NCI-H2171 (cell line): ENCODE data around the gene ISL2.

ENCODE experiments used
- DNase-seq: peaks from one replicate; lab custom pipeline; 2025; lab: John Stamatoyannopoulos, UW

The ISL2 gene

DNA sequence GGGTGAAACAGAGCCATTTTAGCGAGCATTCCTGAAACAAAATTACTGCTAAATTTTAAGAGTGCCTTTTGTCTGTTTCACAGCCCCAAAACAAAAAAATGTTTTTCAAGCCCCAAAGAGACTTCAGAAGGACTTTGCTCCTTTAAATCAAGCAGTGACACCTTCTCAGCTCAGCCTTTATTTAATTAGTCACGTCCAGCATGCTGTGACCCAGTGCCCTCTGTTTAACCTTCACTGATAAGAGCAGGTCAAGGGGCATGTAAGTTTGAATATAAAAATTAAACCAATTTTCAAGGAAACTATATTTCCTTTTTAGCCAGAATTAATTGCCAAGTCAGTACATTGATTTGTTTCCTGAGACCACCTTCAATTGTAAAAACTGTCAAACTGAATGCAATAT, 40.6 kb downstream of the ISL2 start:
- no peak for DNase-seq

DNA sequence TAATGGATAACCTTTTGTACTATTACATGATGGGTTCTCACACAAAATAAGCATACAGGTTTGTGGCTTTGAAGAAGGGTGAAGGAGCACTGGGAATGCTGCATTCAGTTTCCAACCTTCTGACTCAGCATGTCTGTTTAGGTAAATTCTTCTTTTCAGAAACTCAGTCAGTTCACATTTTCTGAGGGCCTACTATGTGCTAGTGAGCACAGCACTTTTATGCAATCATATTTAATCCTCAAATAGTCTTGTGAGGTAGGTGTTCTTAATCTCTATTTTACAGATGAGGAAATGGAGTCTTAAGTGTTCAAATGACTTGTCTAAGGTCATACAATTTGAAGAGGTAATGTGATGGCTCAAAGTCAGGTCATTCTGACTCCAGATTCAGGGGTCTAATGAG, 41.2 kb downstream of the ISL2 start:
- no peak for DNase-seq

DNA sequence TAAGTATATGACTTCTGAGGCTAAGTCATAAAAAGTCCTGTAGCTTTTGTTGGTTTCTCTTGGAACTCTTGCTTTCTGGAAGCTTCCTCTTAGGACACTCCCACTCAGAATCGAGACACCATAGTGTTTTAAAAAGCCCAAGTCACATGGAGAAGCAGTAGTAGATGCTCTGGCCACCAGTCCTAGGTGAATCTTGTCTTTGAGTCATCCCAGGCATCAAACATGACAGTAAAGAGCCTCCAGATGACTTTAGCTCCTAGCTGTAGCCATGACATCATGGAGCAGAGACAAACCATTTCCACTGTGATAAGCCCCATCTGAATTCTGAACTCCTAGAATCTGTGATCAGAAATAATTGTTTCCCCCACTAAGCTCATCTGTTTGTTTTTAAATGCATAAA, 42.1 kb downstream of the ISL2 start:
- DNase-seq: no peak

DNA sequence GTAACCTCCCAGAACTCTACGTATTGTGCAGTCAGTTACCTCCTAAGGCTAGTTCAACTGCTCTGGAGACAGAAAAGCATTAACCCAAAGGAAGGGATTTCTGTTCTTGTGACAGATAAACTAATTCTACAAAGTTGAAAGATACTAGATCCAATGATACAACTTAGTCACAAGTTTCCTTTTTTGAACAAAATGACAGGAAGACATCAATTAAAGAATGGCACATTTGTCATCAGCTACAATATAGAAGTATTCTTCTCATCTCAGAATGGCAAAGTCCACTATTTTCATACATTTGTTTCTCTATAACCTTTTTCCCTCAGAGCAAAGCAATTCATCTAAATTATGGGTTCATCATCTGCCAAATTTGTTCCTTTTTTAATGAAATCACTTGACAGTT, 43.7 kb downstream of the ISL2 start:
- no peak for DNase-seq

DNA sequence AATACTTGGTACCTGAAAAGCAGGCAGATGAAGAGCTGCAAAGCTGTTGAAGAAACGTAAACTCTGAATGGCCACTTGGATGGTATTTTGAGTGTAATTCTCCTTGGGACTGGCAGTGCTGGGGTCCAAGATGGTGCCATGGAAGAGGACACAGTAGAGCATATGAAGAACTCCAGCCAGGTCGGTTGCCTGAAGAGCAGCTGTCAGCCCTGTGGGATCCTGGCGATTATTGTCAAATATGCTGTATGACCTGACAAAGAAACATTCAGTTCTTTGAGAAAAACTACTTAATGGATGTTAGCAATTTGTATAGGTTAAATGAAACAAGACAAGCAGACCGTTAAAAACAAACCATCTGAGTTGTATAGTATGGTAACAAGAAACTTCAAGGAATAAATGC, 44.8 kb downstream of the ISL2 start:
- no peak for DNase-seq

DNA sequence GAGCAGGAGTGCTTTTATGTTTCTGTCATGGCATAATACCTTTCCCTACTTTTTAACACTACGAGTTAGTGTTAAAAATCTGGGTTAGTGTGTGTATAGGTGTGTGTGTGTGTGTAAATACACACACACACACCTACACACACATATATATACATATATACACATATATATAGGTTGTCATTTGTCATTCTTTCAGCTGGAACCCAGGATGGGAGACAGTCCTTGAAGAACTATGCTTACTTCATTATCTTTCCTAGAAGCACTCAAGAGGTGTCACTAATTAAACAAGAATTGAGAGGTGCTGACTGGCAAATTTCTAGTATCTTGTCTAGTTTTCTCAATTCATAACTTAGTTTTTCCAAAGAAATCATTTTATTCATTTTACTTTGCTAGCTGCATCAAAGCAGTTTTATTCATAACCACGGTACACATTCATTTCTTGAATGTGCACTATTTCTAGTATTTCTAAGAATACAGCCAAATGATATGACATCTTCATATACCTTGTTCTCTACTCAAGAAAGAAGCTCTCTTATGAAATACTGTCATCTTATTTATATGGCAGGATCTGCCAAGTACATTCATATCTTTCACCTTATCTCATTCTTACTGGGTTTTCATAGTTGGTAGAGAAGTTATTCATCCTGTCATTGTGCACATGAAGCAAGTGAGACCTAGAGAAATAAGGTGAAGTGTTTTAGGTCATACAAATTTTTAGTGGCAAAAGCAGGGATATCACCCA, 46.6 kb downstream of the ISL2 start:
- DNase-seq: no peak

DNA sequence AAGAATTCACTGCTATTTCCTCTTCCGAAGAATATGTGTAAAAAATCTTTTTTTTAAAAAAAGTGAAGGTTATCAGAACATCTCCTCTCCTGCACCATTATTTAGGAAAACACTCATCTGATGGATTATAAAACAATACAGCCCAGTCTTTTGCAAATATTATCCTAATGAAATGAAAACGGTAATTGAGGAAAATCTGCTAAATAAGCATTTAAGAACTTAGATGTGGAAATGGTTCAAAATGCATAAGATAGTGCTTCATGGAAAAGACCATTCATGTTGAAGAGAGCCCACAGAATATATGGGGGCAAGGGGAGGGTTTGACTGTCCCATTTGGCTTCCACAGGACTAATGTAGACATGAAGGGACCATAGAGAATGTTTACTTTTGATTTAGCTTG, 47.8 kb downstream of the ISL2 start:
- DNase-seq: no peak

DNA sequence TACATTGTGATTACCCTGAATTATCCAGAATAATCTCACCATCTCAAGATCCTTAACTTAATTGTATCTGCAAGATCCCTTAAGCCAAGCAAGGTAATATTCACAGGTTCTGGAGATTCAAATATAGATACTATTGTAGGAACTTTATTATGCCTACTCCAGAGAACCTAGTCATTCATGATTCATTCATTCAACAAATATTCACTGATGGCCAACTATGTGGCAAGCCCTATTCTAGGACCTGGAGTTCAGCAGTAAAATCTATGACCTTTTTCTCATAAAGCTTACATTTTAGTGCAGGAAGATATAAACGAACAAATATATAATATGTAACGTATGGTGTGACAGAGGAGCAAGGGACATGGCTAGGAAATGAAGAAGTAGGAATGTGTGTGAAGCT, 49.6 kb downstream of the ISL2 start:
- DNase-seq: no peak

DNA sequence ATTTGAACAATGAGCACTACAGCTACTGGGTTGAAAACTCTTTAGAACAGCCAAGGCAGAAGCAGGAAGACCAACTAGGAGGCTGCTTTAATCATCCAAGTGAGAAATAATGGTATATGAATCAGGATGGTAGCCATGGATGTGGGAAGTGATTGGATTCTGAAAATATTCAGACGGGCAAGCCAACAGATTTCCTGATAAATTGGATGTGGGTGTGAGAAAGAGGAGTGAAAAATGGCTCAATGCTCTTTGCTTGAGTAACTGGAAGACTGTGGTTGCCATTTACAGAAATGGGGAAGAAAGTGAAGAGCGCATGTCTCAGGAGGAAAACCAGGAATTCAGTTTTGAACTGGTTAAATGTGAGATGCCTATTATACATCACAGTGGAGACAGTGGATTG, 50.4 kb downstream of the ISL2 start:
- no peak for DNase-seq

DNA sequence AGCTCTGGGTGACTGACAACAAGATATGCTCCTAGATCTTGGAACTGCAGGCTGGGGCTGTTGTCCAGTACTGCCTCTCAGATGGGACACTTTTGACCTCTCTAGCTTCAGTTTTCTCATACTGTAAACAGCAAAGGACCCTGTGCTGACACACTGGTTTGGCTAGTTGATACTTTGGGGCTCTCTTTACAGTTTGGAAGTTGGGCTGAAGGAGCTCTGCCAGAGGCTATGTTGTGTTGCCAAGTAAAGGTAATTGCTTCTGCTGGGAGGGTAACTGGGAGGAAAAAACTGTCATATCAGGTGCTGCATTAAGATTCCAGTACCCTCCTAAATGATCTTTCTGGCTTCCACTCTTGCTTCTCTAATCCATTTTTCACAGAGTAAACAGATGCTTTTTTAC, 54.0 kb downstream of the ISL2 start:
- DNase-seq: no peak

DNA sequence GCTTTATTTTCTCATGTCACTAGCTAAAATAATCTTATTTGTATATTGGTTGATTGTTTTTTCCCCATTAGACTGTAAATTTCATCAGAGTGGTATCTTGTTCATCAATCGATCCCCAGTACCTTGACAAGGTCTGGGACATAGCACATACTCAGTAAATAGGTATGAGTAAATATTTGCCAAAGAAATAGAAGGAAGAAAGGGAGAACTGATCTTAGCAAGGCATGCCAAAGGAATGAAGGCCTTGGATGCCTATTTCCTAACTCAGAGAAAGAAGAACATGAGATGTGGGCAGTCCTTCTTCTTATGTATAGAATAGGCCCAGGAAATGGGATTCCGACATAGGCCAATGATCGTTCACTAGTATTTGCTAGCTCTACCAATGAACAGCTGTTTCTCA, 54.7 kb downstream of the ISL2 start:
- no peak for DNase-seq

DNA sequence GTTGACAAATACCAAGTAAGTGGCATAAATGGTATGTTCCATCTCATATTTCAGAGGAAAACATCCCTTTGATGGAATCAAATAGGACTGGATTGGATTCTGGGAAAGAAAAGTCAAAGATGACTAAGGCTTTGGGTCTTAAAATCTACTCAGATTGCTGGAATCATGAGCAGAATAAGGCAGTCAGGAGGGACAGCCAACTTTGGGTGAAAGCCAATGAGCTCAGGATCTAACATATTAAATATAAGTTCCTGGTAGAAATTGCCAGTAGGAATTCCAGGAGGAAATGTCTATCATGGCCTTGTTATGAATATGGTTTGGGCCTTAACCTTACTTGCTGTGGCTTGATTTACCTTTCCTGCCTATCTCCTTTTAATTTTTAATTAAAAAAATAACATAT, 55.3 kb downstream of the ISL2 start:
- DNase-seq: no peak
